ENCODE results near the gene EBI3.
"Not testable (repeated sequence)": the region's sequence is repeated elsewhere in the genome, so short reads cannot be mapped to it uniquely, and the experiment has no call there.

EBI3 gene

GRCh38 chr19:4185413-4186086, 43.8 kb upstream of the EBI3 start:
- TF ChIP-seq CTCF (IDR thresholded peaks at IDR 0.05; ENCODE audit: low read depth, low read length): no peak
- H3K4me1 ChIP-seq: peaks cover 3% of the 10 kb centered on the region; the same call in 1 of the 2 replicates
- DNase-seq: peak; percentile 58
- no peak overlapping the region for H3K4me3 ChIP-seq (ENCODE audit: low read depth, low read length)
- H3K36me3 ChIP-seq: peaks cover 2% of the 10 kb centered on the region
- no peaks in the 10 kb centered on the region for H3K9me3 ChIP-seq
- no peaks in the 10 kb centered on the region for H3K27me3 ChIP-seq

GRCh38 chr19:4186087-4186993, 43.0 kb upstream of the EBI3 start:
- Histone ChIP-seq H3K27me3 (no peaks in the 10 kb centered on the region), H3K4me3 (ENCODE audit: low read depth, low read length) (no peak overlapping the region), H3K9me3 (no peaks in the 10 kb centered on the region), H3K36me3 (no peaks in the 10 kb centered on the region), H3K4me1 (peaks cover 3% of the 10 kb centered on the region; the same call in 1 of the 2 replicates)
- DNase-seq: peak; percentile 88
- peak; percentile 90 for TF ChIP-seq CTCF (IDR thresholded peaks at IDR 0.05; ENCODE audit: low read depth, low read length)

- no peak for DNase-seq
- H3K4me1 ChIP-seq: peaks cover 3% of the 10 kb centered on the region; the same call in 1 of the 2 replicates
- no peaks in the 10 kb centered on the region for H3K9me3 ChIP-seq
- H3K27me3 ChIP-seq: no peaks in the 10 kb centered on the region
- TF ChIP-seq CTCF (IDR thresholded peaks at IDR 0.05; ENCODE audit: low read depth, low read length): no peak
- H3K4me3 ChIP-seq (ENCODE audit: low read depth, low read length): no peak overlapping the region
- H3K36me3 ChIP-seq: no peaks in the 10 kb centered on the region
Observed at GRCh38 chr19:4187313-4188122, 41.8 kb upstream of the EBI3 start.

GRCh38 chr19:4189641-4190040, 39.7 kb upstream of the EBI3 start:
- Histone ChIP-seq H3K9me3 (no peaks in the 10 kb centered on the region), H3K36me3 (no peaks in the 10 kb centered on the region), H3K4me1 (peaks cover 3% of the 10 kb centered on the region; the same call in 1 of the 2 replicates), H3K27me3 (peaks cover 6% of the 10 kb centered on the region; the same call in 1 of the 2 replicates), H3K4me3 (ENCODE audit: low read depth, low read length) (no peak overlapping the region)
- DNase-seq: no peak
- TF ChIP-seq CTCF (IDR thresholded peaks at IDR 0.05; ENCODE audit: low read depth, low read length): no peak

- not testable (repeated sequence) for DNase-seq; H3K36me3 ChIP-seq; H3K9me3 ChIP-seq; H3K4me3 ChIP-seq (ENCODE audit: low read depth, low read length); H3K4me1 ChIP-seq
- peaks cover 10% of the 10 kb centered on the region; the same call in 1 of the 2 replicates for H3K27me3 ChIP-seq
Observed at GRCh38 chr19:4192537-4192936, 36.8 kb upstream of the EBI3 start.

GRCh38 chr19:4194353-4194752, 35.0 kb upstream of the EBI3 start:
- no peak overlapping the region for H3K4me3 ChIP-seq (ENCODE audit: low read depth, low read length)
- TF ChIP-seq CTCF (IDR thresholded peaks at IDR 0.05; ENCODE audit: low read depth, low read length): no peak
- H3K27me3 ChIP-seq: peaks cover 23% of the 10 kb centered on the region
- H3K36me3 ChIP-seq: no peaks in the 10 kb centered on the region
- DNase-seq: no peak
- H3K4me1 ChIP-seq: no peaks in the 10 kb centered on the region
- no peaks in the 10 kb centered on the region for H3K9me3 ChIP-seq

All from BE2C (cell line).